Neural cell (in vitro differentiated cells): Measurements from ENCODE around the gene ITPK1. TPM values are rescaled to one million over a fixed set of nuclear protein-coding genes. Genes with fewer than 3 reads are reported as not detected.

Source experiments
- H2AFZ ChIP-seq: fragments of 200-600, 300-800 bp; sonication (generic), shearing (Covaris generic); 2 replicates; pipeline ENCODE4 v1.6.0; 2014; ENCODE audit warnings: low read depth, mild to moderate bottlenecking, antibody characterized with exemption, low read length, moderate library complexity
- H3F3A ChIP-seq: fragments of 200-600 bp; shearing (Covaris generic); 2 replicates; pipeline ENCODE4 v1.6.1; 2016; ENCODE audit warnings: mild to moderate bottlenecking, moderate library complexity, mixed read lengths, antibody characterized with exemption, low read length; ENCODE audit not compliant: insufficient read depth, poor library complexity, severe bottlenecking
- H3K27ac ChIP-seq: fragments of 200-600, 300-800 bp; sonication (generic), shearing (Covaris generic); 2 replicates; pipeline ENCODE4 v1.5.1; 2014; ENCODE audit warnings: mild to moderate bottlenecking, low read length, moderate library complexity
- H3K27me3 ChIP-seq: fragments of 300-800, 200-600 bp; sonication (generic), shearing (Covaris generic); 2 replicates; pipeline ENCODE4 v1.6.0; 2014; ENCODE audit warnings: mild to moderate bottlenecking, low read depth, low read length, moderate library complexity; ENCODE audit not compliant: insufficient read depth
- H3K36me3 ChIP-seq: fragments of 300-800, 200-600 bp; sonication (generic), shearing (Covaris generic); 2 replicates; pipeline ENCODE4 v1.5.1; 2014; ENCODE audit warnings: mild to moderate bottlenecking, antibody characterized with exemption, low read length, moderate library complexity; ENCODE audit not compliant: insufficient read depth
- H3K4me2 ChIP-seq: fragments of 300-800, 200-600 bp; sonication (generic), shearing (Covaris generic); 2 replicates; pipeline ENCODE4 v1.6.0; 2014; ENCODE audit warnings: mild to moderate bottlenecking, low read length
- H3K4me3 ChIP-seq: fragments of 300-800, 200-600 bp; sonication (generic), shearing (Covaris generic); 2 replicates; pipeline ENCODE4 v1.5.1; 2014; ENCODE audit warnings: mild to moderate bottlenecking, low read length, moderate library complexity
- H3K79me2 ChIP-seq: fragments of 200-600 bp; shearing (Covaris generic); replicated peaks from 2 replicates; pipeline ENCODE4 v1.6.0; 2014; ENCODE audit warnings: mild to moderate bottlenecking, low read length, moderate library complexity; ENCODE audit not compliant: insufficient read depth
- H3K9ac ChIP-seq: fragments of 300-800, 200-600 bp; sonication (generic), shearing (Covaris generic); 2 replicates; pipeline ENCODE4 v1.6.1; 2016; ENCODE audit warnings: mild to moderate bottlenecking, low read length, mixed read lengths
- H3K9me2 ChIP-seq: fragments of 200-600 bp; shearing (Covaris generic); 2 replicates; pipeline ENCODE4 v1.6.1; 2016; ENCODE audit warnings: mild to moderate bottlenecking, low read length, mixed read lengths; ENCODE audit not compliant: insufficient read depth
- H3K9me3 ChIP-seq: fragments of 200-600, 300-800 bp; sonication (generic), shearing (Covaris generic); 2 replicates; pipeline ENCODE4 v1.6.1; 2016; ENCODE audit warnings: mild to moderate bottlenecking, mixed run types, low read length, moderate library complexity, mixed read lengths
- H4K20me1 ChIP-seq: fragments of 200-600 bp; shearing (Covaris generic); 2 replicates; pipeline ENCODE4 v1.6.1; 2016; ENCODE audit warnings: mild to moderate bottlenecking, mixed run types; ENCODE audit not compliant: insufficient read depth
- EP300 ChIP-seq: fragments of 450-650 bp; conservative IDR thresholded peaks from 2 replicates; pipeline ENCODE4 v1.6.1; 2014; ENCODE audit warnings: antibody characterized with exemption, mild to moderate bottlenecking, moderate library complexity; ENCODE audit not compliant: poor library complexity, severe bottlenecking
- EZH2 ChIP-seq: fragments of 200-600, 300-800 bp; shearing (Covaris generic), sonication (generic); IDR thresholded peaks from 2 replicates; pipeline ENCODE4 v1.6.1; 2014; ENCODE audit warnings: antibody characterized with exemption, low read length, borderline replicate concordance, mild to moderate bottlenecking; ENCODE audit not compliant: insufficient read depth, poor library complexity, severe bottlenecking
- MXI1 ChIP-seq: fragments of 450-650 bp; conservative IDR thresholded peaks from 2 replicates; pipeline ENCODE4 v1.6.1; 2014; ENCODE audit warnings: antibody characterized with exemption, mild to moderate bottlenecking; ENCODE audit not compliant: poor library complexity, severe bottlenecking
- POLR2AphosphoS5 ChIP-seq: IDR thresholded peaks from 2 replicates; pipeline ENCODE4 v1.6.1; 2012
- RAD21 ChIP-seq: fragments of 450-650 bp; conservative IDR thresholded peaks from 2 replicates; pipeline ENCODE4 v1.6.1; 2014; ENCODE audit warnings: antibody characterized with exemption, mild to moderate bottlenecking, moderate library complexity
- SMC3 ChIP-seq: fragments of 450-650 bp; conservative IDR thresholded peaks from 2 replicates; pipeline ENCODE4 v1.6.1; 2014; ENCODE audit warnings: antibody characterized with exemption, mild to moderate bottlenecking, moderate library complexity; ENCODE audit not compliant: poor library complexity
- TAF1 ChIP-seq: IDR thresholded peaks from 2 replicates; pipeline ENCODE4 v1.6.1; 2012; ENCODE audit warnings: low read depth
- polyA plus RNA-seq: library from polyadenylated mRNA; depleted of rRNA; stranded (reverse); fragments of >200 nt; gene quantifications from 2 replicates; pipeline ENCODE4 v1.2.3, GENCODE V29; 2014
- TF ChIP-seq, protein P1 (sequence below): fragments of 450-650 bp; IDR thresholded peaks from 2 replicates; pipeline ENCODE4 v1.5.1; 2014; ENCODE audit warnings: antibody characterized with exemption, mild to moderate bottlenecking, moderate library complexity; ENCODE audit not compliant: poor library complexity, severe bottlenecking
- TF ChIP-seq, protein P2 (sequence below): IDR thresholded peaks from 2 replicates; pipeline ENCODE4 v1.6.1; 2012; ENCODE audit warnings: borderline replicate concordance

The ITPK1 gene
- polyA plus RNA-seq, 1 donor from 2014 or later: 65.0 TPM

DNA sequence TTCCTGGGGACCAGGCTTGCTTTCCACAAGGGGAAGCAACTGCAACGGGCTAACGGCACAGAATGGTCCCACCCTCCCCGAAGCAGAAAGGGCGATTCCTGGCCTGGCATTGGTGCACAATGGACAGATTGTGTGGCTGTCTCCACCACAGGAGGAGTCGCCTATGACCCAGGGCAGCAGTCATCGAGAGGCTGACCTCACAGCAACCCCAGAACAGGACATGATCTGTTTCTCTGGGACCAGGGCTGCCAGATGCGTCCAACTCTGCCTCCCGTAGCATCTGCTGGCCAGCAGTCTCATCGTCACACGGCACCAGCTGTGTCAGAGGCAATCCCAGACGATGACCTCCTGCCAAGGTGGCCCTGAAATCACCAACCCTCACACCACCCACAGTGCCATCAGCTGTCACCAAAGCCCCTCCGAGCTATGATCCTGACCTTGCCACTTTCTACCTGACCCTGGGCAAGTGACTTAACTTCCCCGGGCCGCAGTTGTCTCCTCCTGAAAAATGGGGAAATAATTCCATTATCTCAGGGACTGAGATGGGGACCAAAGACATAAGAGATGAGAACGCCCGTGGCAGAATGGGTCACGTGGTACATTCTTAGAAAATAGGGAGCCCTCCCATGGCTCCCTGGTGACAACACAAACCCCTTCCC is 106.1 kb downstream of the ITPK1 start:
- Histone ChIP-seq H3K79me2 (no peaks in the 10 kb centered on the region), H3K27me3 (no peaks in the 10 kb centered on the region), H4K20me1 (no peaks in the 10 kb centered on the region), H3K36me3 (no peaks in the 10 kb centered on the region), H3F3A (peaks cover 3% of the 10 kb centered on the region), H3K9ac (no peak overlapping the region), H2AFZ (no peak overlapping the region), H3K4me3 (no peak overlapping the region), H3K9me3 (no peaks in the 10 kb centered on the region), H3K9me2 (no peaks in the 10 kb centered on the region), H3K27ac (no peak overlapping the region), H3K4me2 (no peak overlapping the region)
- TF ChIP-seq RAD21 (no peak), SMC3 (no peak), MXI1 (no peak), POLR2AphosphoS5 (no peak), EP300 (no peak), TAF1 (no peak), EZH2 (no peak)
- TF ChIP-seq, protein P1, sequence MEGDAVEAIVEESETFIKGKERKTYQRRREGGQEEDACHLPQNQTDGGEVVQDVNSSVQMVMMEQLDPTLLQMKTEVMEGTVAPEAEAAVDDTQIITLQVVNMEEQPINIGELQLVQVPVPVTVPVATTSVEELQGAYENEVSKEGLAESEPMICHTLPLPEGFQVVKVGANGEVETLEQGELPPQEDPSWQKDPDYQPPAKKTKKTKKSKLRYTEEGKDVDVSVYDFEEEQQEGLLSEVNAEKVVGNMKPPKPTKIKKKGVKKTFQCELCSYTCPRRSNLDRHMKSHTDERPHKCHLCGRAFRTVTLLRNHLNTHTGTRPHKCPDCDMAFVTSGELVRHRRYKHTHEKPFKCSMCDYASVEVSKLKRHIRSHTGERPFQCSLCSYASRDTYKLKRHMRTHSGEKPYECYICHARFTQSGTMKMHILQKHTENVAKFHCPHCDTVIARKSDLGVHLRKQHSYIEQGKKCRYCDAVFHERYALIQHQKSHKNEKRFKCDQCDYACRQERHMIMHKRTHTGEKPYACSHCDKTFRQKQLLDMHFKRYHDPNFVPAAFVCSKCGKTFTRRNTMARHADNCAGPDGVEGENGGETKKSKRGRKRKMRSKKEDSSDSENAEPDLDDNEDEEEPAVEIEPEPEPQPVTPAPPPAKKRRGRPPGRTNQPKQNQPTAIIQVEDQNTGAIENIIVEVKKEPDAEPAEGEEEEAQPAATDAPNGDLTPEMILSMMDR: no peak
- TF ChIP-seq, protein P2, sequence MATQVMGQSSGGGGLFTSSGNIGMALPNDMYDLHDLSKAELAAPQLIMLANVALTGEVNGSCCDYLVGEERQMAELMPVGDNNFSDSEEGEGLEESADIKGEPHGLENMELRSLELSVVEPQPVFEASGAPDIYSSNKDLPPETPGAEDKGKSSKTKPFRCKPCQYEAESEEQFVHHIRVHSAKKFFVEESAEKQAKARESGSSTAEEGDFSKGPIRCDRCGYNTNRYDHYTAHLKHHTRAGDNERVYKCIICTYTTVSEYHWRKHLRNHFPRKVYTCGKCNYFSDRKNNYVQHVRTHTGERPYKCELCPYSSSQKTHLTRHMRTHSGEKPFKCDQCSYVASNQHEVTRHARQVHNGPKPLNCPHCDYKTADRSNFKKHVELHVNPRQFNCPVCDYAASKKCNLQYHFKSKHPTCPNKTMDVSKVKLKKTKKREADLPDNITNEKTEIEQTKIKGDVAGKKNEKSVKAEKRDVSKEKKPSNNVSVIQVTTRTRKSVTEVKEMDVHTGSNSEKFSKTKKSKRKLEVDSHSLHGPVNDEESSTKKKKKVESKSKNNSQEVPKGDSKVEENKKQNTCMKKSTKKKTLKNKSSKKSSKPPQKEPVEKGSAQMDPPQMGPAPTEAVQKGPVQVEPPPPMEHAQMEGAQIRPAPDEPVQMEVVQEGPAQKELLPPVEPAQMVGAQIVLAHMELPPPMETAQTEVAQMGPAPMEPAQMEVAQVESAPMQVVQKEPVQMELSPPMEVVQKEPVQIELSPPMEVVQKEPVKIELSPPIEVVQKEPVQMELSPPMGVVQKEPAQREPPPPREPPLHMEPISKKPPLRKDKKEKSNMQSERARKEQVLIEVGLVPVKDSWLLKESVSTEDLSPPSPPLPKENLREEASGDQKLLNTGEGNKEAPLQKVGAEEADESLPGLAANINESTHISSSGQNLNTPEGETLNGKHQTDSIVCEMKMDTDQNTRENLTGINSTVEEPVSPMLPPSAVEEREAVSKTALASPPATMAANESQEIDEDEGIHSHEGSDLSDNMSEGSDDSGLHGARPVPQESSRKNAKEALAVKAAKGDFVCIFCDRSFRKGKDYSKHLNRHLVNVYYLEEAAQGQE: no peak

DNA sequence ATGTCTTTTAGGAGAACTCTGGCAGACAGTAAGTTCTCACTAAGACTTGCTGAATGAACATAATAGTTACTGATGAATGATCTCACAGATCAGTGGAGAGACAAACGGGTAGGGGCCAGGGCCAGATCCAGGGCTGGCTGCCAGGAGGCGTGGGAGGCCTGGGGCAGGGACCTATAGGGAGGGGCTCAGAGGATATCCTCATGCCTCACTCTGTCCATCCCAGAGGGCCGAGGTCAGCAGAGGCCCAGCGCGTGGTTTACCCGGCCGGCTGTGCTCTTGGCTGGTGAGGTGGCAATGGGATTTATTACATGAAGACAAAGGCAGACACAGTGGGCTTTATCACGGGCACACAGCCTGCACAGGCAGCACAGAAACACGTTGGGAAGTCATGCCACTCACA is 107.3 kb downstream of the ITPK1 start:
- Histone ChIP-seq H3K27ac (no peak overlapping the region), H3K27me3 (no peaks in the 10 kb centered on the region), H3K9me3 (no peaks in the 10 kb centered on the region), H3K4me2 (no peak overlapping the region), H3K9ac (no peak overlapping the region), H3K79me2 (no peaks in the 10 kb centered on the region), H4K20me1 (no peaks in the 10 kb centered on the region), H2AFZ (no peak overlapping the region), H3K9me2 (no peaks in the 10 kb centered on the region), H3K36me3 (no peaks in the 10 kb centered on the region), H3K4me3 (no peak overlapping the region), H3F3A (peaks cover 3% of the 10 kb centered on the region)
- TF ChIP-seq TAF1: no peak
- no peak for TF ChIP-seq POLR2AphosphoS5
- no peak for TF ChIP-seq EZH2
- TF ChIP-seq, protein P2: no peak
- TF ChIP-seq RAD21: no peak
- TF ChIP-seq, protein P1: no peak
- no peak for TF ChIP-seq MXI1
